ENCODE results near the gene SAFB. TPM values are rescaled to one million over a fixed set of nuclear protein-coding genes. Genes with fewer than 3 reads are reported as not detected.
A peak's percentile ranks its signal among the peaks of the same experiment; 100 is the strongest.

The SAFB gene
- total and polyA plus RNA-seq, 2 experiments from 2014 or later: 50.2 to 75.8 TPM

- no peak for DNase-seq (ENCODE audit: low spot score)
- TF ChIP-seq, protein P1, sequence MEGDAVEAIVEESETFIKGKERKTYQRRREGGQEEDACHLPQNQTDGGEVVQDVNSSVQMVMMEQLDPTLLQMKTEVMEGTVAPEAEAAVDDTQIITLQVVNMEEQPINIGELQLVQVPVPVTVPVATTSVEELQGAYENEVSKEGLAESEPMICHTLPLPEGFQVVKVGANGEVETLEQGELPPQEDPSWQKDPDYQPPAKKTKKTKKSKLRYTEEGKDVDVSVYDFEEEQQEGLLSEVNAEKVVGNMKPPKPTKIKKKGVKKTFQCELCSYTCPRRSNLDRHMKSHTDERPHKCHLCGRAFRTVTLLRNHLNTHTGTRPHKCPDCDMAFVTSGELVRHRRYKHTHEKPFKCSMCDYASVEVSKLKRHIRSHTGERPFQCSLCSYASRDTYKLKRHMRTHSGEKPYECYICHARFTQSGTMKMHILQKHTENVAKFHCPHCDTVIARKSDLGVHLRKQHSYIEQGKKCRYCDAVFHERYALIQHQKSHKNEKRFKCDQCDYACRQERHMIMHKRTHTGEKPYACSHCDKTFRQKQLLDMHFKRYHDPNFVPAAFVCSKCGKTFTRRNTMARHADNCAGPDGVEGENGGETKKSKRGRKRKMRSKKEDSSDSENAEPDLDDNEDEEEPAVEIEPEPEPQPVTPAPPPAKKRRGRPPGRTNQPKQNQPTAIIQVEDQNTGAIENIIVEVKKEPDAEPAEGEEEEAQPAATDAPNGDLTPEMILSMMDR (IDR thresholded peaks at IDR 0.05; ENCODE audit: poor library complexity): no peak
- TF ChIP-seq EZH2 (IDR thresholded peaks at IDR 0.05; ENCODE audit: borderline replicate concordance) (no peak), EZH2phosphoT487 (IDR thresholded peaks at IDR 0.05; ENCODE audit: low read depth, severe bottlenecking, unreplicated experiment) (no peak)
- H3K9me3 ChIP-seq (ENCODE audit: low read depth): no peaks in the 10 kb centered on the region
- H3K36me3 ChIP-seq (replicated peaks; ENCODE audit: insufficient read depth, low read depth): no peaks in the 10 kb centered on the region
- no peak overlapping the region for H3K4me3 ChIP-seq
- no peak overlapping the region for H3K4me2 ChIP-seq
- no peaks in the 10 kb centered on the region for H3K79me2 ChIP-seq
- H2AFZ ChIP-seq: no peak overlapping the region
- H3K27me3 ChIP-seq: no peaks in the 10 kb centered on the region
- H3K27ac ChIP-seq: no peak overlapping the region
- no peaks in the 10 kb centered on the region for H3K9me2 ChIP-seq (replicated peaks; ENCODE audit: insufficient read depth)
- no peaks in the 10 kb centered on the region for H4K20me1 ChIP-seq (ENCODE audit: insufficient read depth, poor library complexity, severe bottlenecking)
- WGBS (ENCODE audit: low lambda C conversion rate, missing lambda C conversion rate): 99% methylated on average over 17 of the region's 17 CpGs
- no peaks in the 10 kb centered on the region for H3K4me1 ChIP-seq (ENCODE audit: insufficient read depth)
Observed at GRCh38 chr19:5663904-5664303, 41.0 kb downstream of the SAFB start.

DNA sequence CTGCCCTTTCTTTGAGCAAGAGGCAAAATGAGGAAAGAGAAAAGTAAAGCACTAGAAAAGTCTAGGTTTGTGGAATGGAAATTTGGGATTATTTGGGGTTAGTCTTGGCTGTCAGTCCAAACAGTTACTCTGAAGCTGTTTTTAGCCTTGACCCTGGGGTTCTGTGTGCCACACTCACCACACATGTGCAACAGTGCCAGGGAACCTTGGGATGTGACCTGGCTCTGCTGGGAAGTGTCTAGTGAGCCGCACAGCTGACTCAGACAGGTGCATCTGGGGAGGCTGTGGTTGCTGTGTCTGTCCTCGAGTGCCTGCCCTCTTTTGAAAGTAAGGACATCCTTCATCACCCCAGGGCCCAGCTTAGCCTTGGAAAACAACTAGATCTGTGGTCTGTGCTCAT lies 41.6 kb downstream of the SAFB start:
- Histone ChIP-seq H3K79me2 (no peaks in the 10 kb centered on the region), H4K20me1 (ENCODE audit: insufficient read depth, poor library complexity, severe bottlenecking) (no peaks in the 10 kb centered on the region), H2AFZ (no peak overlapping the region), H3K4me1 (ENCODE audit: insufficient read depth) (no peaks in the 10 kb centered on the region), H3K9me2 (replicated peaks; ENCODE audit: insufficient read depth) (no peaks in the 10 kb centered on the region), H3K4me3 (no peak overlapping the region), H3K27ac (no peak overlapping the region), H3K27me3 (no peaks in the 10 kb centered on the region), H3K9me3 (ENCODE audit: low read depth) (no peaks in the 10 kb centered on the region), H3K4me2 (no peak overlapping the region), H3K36me3 (replicated peaks; ENCODE audit: insufficient read depth, low read depth) (no peaks in the 10 kb centered on the region)
- TF ChIP-seq EZH2 (IDR thresholded peaks at IDR 0.05; ENCODE audit: borderline replicate concordance) (no peak), EZH2phosphoT487 (IDR thresholded peaks at IDR 0.05; ENCODE audit: low read depth, severe bottlenecking, unreplicated experiment) (no peak)
- TF ChIP-seq, protein P1 (IDR thresholded peaks at IDR 0.05; ENCODE audit: poor library complexity): no peak
- no peak for DNase-seq (ENCODE audit: low spot score)
- 94% methylated on average over 2 of the region's 2 CpGs for WGBS (ENCODE audit: low lambda C conversion rate, missing lambda C conversion rate)

DNA sequence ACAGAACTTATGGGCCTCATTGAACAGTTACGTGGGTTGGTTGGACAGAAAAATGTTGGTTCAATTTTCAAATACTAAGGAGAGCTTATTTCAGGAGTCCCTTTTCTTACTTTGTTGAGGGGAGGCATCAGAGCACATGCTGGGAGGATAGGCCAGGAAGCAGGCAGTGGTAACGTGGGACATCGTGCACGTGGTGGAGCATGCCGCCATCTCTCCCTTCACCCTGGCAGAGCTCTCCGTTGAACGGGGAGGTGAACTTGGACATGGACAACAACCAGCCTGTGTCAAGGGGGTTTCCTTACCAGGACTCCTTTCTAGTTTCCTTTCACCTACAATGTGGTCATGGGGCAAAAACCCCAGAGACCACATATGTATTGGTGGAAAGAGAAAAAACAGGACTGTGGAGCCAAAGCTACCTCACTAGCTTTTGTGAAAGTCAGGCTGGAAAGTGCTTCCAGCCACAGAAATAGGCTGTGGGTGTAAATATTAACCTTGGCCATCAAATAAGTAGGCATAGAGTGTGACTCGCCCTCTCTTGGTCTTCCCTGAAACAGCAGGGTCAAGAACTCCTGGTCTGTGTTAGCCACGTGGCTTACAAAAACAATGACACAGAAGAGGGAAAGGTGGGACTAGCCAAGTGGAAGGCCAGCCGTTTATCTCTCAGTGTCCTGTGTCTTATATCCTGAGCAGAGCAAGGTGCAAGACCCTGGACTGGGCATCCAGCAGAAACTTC lies 43.1 kb downstream of the SAFB start:
- Histone ChIP-seq H4K20me1 (ENCODE audit: insufficient read depth, poor library complexity, severe bottlenecking) (no peaks in the 10 kb centered on the region), H3K36me3 (replicated peaks; ENCODE audit: insufficient read depth, low read depth) (no peaks in the 10 kb centered on the region), H3K4me2 (no peak overlapping the region), H3K27me3 (no peaks in the 10 kb centered on the region), H3K27ac (no peak overlapping the region), H2AFZ (no peak overlapping the region), H3K4me1 (ENCODE audit: insufficient read depth) (no peaks in the 10 kb centered on the region), H3K79me2 (no peaks in the 10 kb centered on the region), H3K9me2 (replicated peaks; ENCODE audit: insufficient read depth) (no peaks in the 10 kb centered on the region), H3K9me3 (ENCODE audit: low read depth) (no peaks in the 10 kb centered on the region), H3K4me3 (no peak overlapping the region)
- DNase-seq (ENCODE audit: low spot score): no peak
- TF ChIP-seq EZH2phosphoT487 (IDR thresholded peaks at IDR 0.05; ENCODE audit: low read depth, severe bottlenecking, unreplicated experiment) (no peak), EZH2 (IDR thresholded peaks at IDR 0.05; ENCODE audit: borderline replicate concordance) (no peak)
- TF ChIP-seq, protein P1 (IDR thresholded peaks at IDR 0.05; ENCODE audit: poor library complexity): peak; percentile 5
- 86% methylated on average over 10 of the region's 10 CpGs for WGBS (ENCODE audit: low lambda C conversion rate, missing lambda C conversion rate)
